ENCODE results near the gene SLC26A9.
A peak's percentile ranks its signal among the peaks of the same experiment; 100 is the strongest.

SLC26A9 gene

GRCh38 chr1:205986861-205987260 is 43.6 kb upstream of the SLC26A9 start:
- no peak overlapping the region for H3K4me3 ChIP-seq (ENCODE audit: low read depth, low read length)
- TF ChIP-seq CTCF (IDR thresholded peaks at IDR 0.05; ENCODE audit: low read depth, low read length, missing control alignments) = no peak

GRCh38 chr1:205986292-205986691 is 43.0 kb upstream of the SLC26A9 start:
- H3K4me3 ChIP-seq (ENCODE audit: low read depth, low read length) = no peak overlapping the region
- no peak for DNase-seq (ENCODE audit: low read depth)
- peak; percentile 24 for TF ChIP-seq CTCF (IDR thresholded peaks at IDR 0.05; ENCODE audit: low read depth, low read length, missing control alignments)

More at GRCh38 chr1:205986861-205987260, 43.6 kb upstream of the SLC26A9 start:
- no peak for DNase-seq (ENCODE audit: low read depth)

- no peak for TF ChIP-seq CTCF (IDR thresholded peaks at IDR 0.05; ENCODE audit: low read depth, low read length, missing control alignments)
- no peak for DNase-seq (ENCODE audit: low read depth)
- H3K4me3 ChIP-seq (ENCODE audit: low read depth, low read length) = no peak overlapping the region
Observed at GRCh38 chr1:205985330-205986005, 42.2 kb upstream of the SLC26A9 start.

- peak; percentile 99 for TF ChIP-seq CTCF (IDR thresholded peaks at IDR 0.05; ENCODE audit: low read depth, low read length, missing control alignments)
- H3K4me3 ChIP-seq (ENCODE audit: low read depth, low read length) = no peak overlapping the region
- no peak for DNase-seq (ENCODE audit: low read depth)
Observed at GRCh38 chr1:205983925-205984725, 40.9 kb upstream of the SLC26A9 start.

- H3K4me3 ChIP-seq (ENCODE audit: low read depth, low read length) = no peak overlapping the region
- DNase-seq (ENCODE audit: low read depth) = no peak
- no peak for TF ChIP-seq CTCF (IDR thresholded peaks at IDR 0.05; ENCODE audit: low read depth, low read length, missing control alignments)
Observed at GRCh38 chr1:205981257-205981656, 38.0 kb upstream of the SLC26A9 start.

- no peak for DNase-seq (ENCODE audit: low read depth)
- H3K4me3 ChIP-seq (ENCODE audit: low read depth, low read length) = no peak overlapping the region
- no peak for TF ChIP-seq CTCF (IDR thresholded peaks at IDR 0.05; ENCODE audit: low read depth, low read length, missing control alignments)
Observed at GRCh38 chr1:205980237-205980870, 37.1 kb upstream of the SLC26A9 start.

Data from GM12864 (cell line).